Neural cell (in vitro differentiated cells): ENCODE data around the gene ACAP3. TPM values are rescaled to one million over a fixed set of nuclear protein-coding genes. Genes with fewer than 3 reads are reported as not detected.

Source experiments
- H2AFZ ChIP-seq: fragments of 200-600, 300-800 bp; sonication (generic), shearing (Covaris generic); 2 replicates; pipeline ENCODE4 v1.6.0; 2014; ENCODE audit warnings: low read depth, mild to moderate bottlenecking, antibody characterized with exemption, low read length, moderate library complexity
- H3F3A ChIP-seq: fragments of 200-600 bp; shearing (Covaris generic); 2 replicates; pipeline ENCODE4 v1.6.1; 2016; ENCODE audit warnings: mild to moderate bottlenecking, moderate library complexity, mixed read lengths, antibody characterized with exemption, low read length; ENCODE audit not compliant: insufficient read depth, poor library complexity, severe bottlenecking
- H3K27ac ChIP-seq: fragments of 200-600, 300-800 bp; sonication (generic), shearing (Covaris generic); 2 replicates; pipeline ENCODE4 v1.5.1; 2014; ENCODE audit warnings: mild to moderate bottlenecking, low read length, moderate library complexity
- H3K27me3 ChIP-seq: fragments of 300-800, 200-600 bp; sonication (generic), shearing (Covaris generic); 2 replicates; pipeline ENCODE4 v1.6.0; 2014; ENCODE audit warnings: mild to moderate bottlenecking, low read depth, low read length, moderate library complexity; ENCODE audit not compliant: insufficient read depth
- H3K36me3 ChIP-seq: fragments of 300-800, 200-600 bp; sonication (generic), shearing (Covaris generic); 2 replicates; pipeline ENCODE4 v1.5.1; 2014; ENCODE audit warnings: mild to moderate bottlenecking, antibody characterized with exemption, low read length, moderate library complexity; ENCODE audit not compliant: insufficient read depth
- H3K4me2 ChIP-seq: fragments of 300-800, 200-600 bp; sonication (generic), shearing (Covaris generic); 2 replicates; pipeline ENCODE4 v1.6.0; 2014; ENCODE audit warnings: mild to moderate bottlenecking, low read length
- H3K4me3 ChIP-seq: fragments of 300-800, 200-600 bp; sonication (generic), shearing (Covaris generic); 2 replicates; pipeline ENCODE4 v1.5.1; 2014; ENCODE audit warnings: mild to moderate bottlenecking, low read length, moderate library complexity
- H3K79me2 ChIP-seq: fragments of 200-600 bp; shearing (Covaris generic); replicated peaks from 2 replicates; pipeline ENCODE4 v1.6.0; 2014; ENCODE audit warnings: mild to moderate bottlenecking, low read length, moderate library complexity; ENCODE audit not compliant: insufficient read depth
- H3K9ac ChIP-seq: fragments of 300-800, 200-600 bp; sonication (generic), shearing (Covaris generic); 2 replicates; pipeline ENCODE4 v1.6.1; 2016; ENCODE audit warnings: mild to moderate bottlenecking, low read length, mixed read lengths
- H3K9me2 ChIP-seq: fragments of 200-600 bp; shearing (Covaris generic); 2 replicates; pipeline ENCODE4 v1.6.1; 2016; ENCODE audit warnings: mild to moderate bottlenecking, low read length, mixed read lengths; ENCODE audit not compliant: insufficient read depth
- H3K9me3 ChIP-seq: fragments of 200-600, 300-800 bp; sonication (generic), shearing (Covaris generic); 2 replicates; pipeline ENCODE4 v1.6.1; 2016; ENCODE audit warnings: mild to moderate bottlenecking, mixed run types, low read length, moderate library complexity, mixed read lengths
- H4K20me1 ChIP-seq: fragments of 200-600 bp; shearing (Covaris generic); 2 replicates; pipeline ENCODE4 v1.6.1; 2016; ENCODE audit warnings: mild to moderate bottlenecking, mixed run types; ENCODE audit not compliant: insufficient read depth
- EP300 ChIP-seq: fragments of 450-650 bp; conservative IDR thresholded peaks from 2 replicates; pipeline ENCODE4 v1.6.1; 2014; ENCODE audit warnings: antibody characterized with exemption, mild to moderate bottlenecking, moderate library complexity; ENCODE audit not compliant: poor library complexity, severe bottlenecking
- EZH2 ChIP-seq: fragments of 200-600, 300-800 bp; shearing (Covaris generic), sonication (generic); IDR thresholded peaks from 2 replicates; pipeline ENCODE4 v1.6.1; 2014; ENCODE audit warnings: antibody characterized with exemption, low read length, borderline replicate concordance, mild to moderate bottlenecking; ENCODE audit not compliant: insufficient read depth, poor library complexity, severe bottlenecking
- MXI1 ChIP-seq: fragments of 450-650 bp; conservative IDR thresholded peaks from 2 replicates; pipeline ENCODE4 v1.6.1; 2014; ENCODE audit warnings: antibody characterized with exemption, mild to moderate bottlenecking; ENCODE audit not compliant: poor library complexity, severe bottlenecking
- POLR2AphosphoS5 ChIP-seq: IDR thresholded peaks from 2 replicates; pipeline ENCODE4 v1.6.1; 2012
- RAD21 ChIP-seq: fragments of 450-650 bp; conservative IDR thresholded peaks from 2 replicates; pipeline ENCODE4 v1.6.1; 2014; ENCODE audit warnings: antibody characterized with exemption, mild to moderate bottlenecking, moderate library complexity
- SMC3 ChIP-seq: fragments of 450-650 bp; conservative IDR thresholded peaks from 2 replicates; pipeline ENCODE4 v1.6.1; 2014; ENCODE audit warnings: antibody characterized with exemption, mild to moderate bottlenecking, moderate library complexity; ENCODE audit not compliant: poor library complexity
- TAF1 ChIP-seq: IDR thresholded peaks from 2 replicates; pipeline ENCODE4 v1.6.1; 2012; ENCODE audit warnings: low read depth
- polyA plus RNA-seq: library from polyadenylated mRNA; depleted of rRNA; stranded (reverse); fragments of >200 nt; gene quantifications from 2 replicates; pipeline ENCODE4 v1.2.3, GENCODE V29; 2014
- TF ChIP-seq, protein P1 (sequence below): IDR thresholded peaks from 2 replicates; pipeline ENCODE4 v1.6.1; 2012; ENCODE audit warnings: borderline replicate concordance
- TF ChIP-seq, protein P2 (sequence below): fragments of 450-650 bp; IDR thresholded peaks from 2 replicates; pipeline ENCODE4 v1.5.1; 2014; ENCODE audit warnings: antibody characterized with exemption, mild to moderate bottlenecking, moderate library complexity; ENCODE audit not compliant: poor library complexity, severe bottlenecking

Gene ACAP3
- polyA plus RNA-seq, 1 donor from 2014 or later: 186 TPM

DNA sequence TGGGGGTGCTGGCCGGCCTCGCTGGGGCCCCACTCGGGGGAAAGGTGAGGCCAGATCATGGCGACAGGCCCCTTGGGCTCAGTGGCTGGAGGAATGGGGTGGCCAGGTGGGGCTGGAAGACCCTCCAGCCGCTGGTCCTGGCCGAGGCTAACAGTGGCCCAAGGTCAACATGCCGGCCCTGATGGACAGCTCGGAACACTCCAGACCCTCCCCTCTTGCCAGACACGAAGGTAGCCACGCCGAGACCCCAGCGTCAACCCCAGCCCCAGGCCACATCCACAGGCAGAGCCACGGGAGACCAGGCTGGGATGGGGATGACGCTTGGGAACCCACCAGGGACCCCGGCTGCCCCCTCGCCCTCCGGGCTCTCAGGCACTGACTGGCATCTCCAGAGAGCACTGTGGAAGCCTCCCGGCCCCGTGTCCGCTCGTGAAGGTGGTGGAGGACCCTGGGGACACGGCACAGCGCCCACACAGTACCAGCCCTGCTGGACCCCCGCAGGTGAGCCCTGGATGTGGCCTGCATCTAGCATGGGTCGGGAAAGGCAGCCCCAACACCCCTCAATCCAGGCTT is 60.3 kb downstream of the ACAP3 start:
- Histone ChIP-seq H3K36me3 (no peaks in the 10 kb centered on the region), H3K4me3 (no peak overlapping the region), H3K79me2 (no peaks in the 10 kb centered on the region), H3F3A (no peaks in the 10 kb centered on the region), H3K9me2 (no peaks in the 10 kb centered on the region), H3K27me3 (peaks cover 3% of the 10 kb centered on the region), H3K9me3 (no peaks in the 10 kb centered on the region), H2AFZ (no peak overlapping the region), H3K9ac (no peak overlapping the region), H3K4me2 (no peak overlapping the region), H4K20me1 (no peaks in the 10 kb centered on the region), H3K27ac (no peak overlapping the region)
- no peak for TF ChIP-seq TAF1
- TF ChIP-seq, protein P1, sequence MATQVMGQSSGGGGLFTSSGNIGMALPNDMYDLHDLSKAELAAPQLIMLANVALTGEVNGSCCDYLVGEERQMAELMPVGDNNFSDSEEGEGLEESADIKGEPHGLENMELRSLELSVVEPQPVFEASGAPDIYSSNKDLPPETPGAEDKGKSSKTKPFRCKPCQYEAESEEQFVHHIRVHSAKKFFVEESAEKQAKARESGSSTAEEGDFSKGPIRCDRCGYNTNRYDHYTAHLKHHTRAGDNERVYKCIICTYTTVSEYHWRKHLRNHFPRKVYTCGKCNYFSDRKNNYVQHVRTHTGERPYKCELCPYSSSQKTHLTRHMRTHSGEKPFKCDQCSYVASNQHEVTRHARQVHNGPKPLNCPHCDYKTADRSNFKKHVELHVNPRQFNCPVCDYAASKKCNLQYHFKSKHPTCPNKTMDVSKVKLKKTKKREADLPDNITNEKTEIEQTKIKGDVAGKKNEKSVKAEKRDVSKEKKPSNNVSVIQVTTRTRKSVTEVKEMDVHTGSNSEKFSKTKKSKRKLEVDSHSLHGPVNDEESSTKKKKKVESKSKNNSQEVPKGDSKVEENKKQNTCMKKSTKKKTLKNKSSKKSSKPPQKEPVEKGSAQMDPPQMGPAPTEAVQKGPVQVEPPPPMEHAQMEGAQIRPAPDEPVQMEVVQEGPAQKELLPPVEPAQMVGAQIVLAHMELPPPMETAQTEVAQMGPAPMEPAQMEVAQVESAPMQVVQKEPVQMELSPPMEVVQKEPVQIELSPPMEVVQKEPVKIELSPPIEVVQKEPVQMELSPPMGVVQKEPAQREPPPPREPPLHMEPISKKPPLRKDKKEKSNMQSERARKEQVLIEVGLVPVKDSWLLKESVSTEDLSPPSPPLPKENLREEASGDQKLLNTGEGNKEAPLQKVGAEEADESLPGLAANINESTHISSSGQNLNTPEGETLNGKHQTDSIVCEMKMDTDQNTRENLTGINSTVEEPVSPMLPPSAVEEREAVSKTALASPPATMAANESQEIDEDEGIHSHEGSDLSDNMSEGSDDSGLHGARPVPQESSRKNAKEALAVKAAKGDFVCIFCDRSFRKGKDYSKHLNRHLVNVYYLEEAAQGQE: no peak
- TF ChIP-seq, protein P2, sequence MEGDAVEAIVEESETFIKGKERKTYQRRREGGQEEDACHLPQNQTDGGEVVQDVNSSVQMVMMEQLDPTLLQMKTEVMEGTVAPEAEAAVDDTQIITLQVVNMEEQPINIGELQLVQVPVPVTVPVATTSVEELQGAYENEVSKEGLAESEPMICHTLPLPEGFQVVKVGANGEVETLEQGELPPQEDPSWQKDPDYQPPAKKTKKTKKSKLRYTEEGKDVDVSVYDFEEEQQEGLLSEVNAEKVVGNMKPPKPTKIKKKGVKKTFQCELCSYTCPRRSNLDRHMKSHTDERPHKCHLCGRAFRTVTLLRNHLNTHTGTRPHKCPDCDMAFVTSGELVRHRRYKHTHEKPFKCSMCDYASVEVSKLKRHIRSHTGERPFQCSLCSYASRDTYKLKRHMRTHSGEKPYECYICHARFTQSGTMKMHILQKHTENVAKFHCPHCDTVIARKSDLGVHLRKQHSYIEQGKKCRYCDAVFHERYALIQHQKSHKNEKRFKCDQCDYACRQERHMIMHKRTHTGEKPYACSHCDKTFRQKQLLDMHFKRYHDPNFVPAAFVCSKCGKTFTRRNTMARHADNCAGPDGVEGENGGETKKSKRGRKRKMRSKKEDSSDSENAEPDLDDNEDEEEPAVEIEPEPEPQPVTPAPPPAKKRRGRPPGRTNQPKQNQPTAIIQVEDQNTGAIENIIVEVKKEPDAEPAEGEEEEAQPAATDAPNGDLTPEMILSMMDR: no peak
- TF ChIP-seq RAD21: no peak
- no peak for TF ChIP-seq SMC3
- no peak for TF ChIP-seq MXI1
- no peak for TF ChIP-seq POLR2AphosphoS5
- TF ChIP-seq EZH2: no peak
- no peak for TF ChIP-seq EP300

DNA sequence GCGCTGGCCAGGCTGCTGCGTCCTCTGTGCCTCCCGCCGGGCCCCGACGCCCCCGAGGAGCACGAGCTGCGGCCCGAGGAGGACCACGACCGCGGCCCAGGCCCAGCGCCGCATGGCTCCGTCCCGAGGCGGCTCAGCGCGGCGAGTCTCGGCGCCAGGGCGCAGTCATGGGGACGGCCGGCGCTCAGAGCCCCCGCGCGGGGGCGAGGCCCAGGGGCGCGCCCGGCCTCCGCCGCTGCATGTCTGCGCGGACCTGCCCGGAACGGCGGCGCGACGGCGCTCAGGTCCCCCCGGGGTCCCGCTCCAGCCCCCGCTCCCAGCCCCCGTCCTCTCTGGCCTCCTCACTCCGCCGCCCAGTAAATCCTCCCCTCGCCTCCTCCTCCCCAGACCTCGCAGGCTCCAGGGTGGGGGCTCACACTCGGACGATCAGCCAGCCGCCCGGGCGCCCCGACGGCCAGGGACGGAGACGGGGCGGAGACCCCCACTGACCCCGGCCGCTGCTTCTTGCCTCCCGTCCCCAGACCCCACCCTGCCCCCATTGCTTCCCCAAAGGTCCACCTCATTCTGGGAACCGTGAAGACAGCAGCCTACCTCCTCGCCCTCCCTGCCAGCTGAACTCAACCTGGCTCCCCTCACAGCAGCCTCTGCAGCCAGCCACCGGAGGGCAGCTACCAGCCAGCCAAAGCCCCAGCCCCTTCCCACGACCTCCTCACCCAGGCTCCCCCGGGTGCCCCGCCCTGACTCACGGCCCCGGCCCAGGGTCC is 61.0 kb downstream of the ACAP3 start, which contains the start of gene C1QTNF12:
Gene C1QTNF12 (minus strand): TSS at position 146 of the 764 bp plus-strand sequence. CDS start 32 bp downstream, at position 114.
- Histone ChIP-seq H3K27me3 (peaks cover 3% of the 10 kb centered on the region), H3K4me2 (no peak within 1 kb of the TSS), H3K9me3 (no peaks in the 10 kb centered on the region), H3K4me3 (no peak within 1 kb of the TSS), H3K9ac (no peak within 1 kb of the TSS), H4K20me1 (no peaks in the 10 kb centered on the region), H3K36me3 (no peaks in the 10 kb centered on the region), H3K27ac (no peak within 1 kb of the TSS), H2AFZ (no peak within 1 kb of the TSS), H3F3A (no peaks in the 10 kb centered on the region), H3K79me2 (no peaks in the 10 kb centered on the region), H3K9me2 (no peaks in the 10 kb centered on the region)
- TF ChIP-seq, protein P1: no peak
- no peak for TF ChIP-seq RAD21
- TF ChIP-seq POLR2AphosphoS5: no peak
- no peak for TF ChIP-seq TAF1
